ENCODE measurements around the gene RDX. TPM values are rescaled to one million over a fixed set of nuclear protein-coding genes. Genes with fewer than 3 reads are reported as not detected.

RDX gene
- total RNA-seq = 10 to 100 TPM; 17.9 to 20.5 TPM

DNA sequence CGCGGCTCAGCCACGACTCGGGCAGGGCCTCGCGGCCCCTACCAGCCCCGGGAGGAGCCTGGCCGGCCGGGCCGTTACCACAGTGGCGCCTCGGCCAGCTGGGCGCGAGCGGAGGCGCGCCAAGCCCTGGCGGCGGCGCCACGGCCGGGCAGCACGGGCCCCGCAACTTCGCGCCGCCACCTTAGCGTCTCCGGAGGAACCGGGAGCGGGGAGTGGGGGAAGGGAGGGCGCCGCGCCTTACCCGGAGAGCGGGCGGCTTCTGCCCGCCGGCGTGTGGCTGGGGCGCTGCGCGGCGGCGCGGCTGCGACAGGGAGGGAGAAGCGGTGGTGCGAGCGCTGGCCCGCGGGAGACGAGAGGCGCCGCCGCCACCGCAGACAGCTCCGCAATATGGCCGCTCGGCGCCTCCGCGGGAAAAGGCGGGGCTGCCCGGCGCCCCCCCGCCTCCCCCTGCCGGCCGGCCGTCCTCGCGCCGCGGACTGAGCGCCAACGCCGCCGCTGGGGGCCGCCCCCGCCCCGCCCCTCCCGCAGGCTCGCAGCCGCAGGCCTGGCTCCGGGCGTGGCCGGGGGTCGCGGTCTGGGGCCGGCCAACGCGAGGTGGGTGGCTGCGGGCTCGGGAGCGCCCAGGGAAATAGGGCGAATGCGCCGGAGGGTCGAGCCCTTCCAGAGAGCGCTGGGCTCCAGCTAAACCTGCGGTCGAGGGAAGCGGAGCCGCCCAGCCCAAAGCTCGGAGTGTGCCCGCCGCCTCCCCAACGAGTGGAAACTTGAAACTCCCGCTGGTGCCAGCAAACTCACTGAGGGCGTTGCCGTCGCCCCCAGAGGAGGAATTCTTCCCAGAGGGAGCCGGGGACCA is at the start of gene RDX:
Gene RDX, minus strand, starts transcription at position 389 of the 850 bp plus-strand sequence. CDS start 16,922 bp downstream, outside the sequence.
- H3K4me1 ChIP-seq = no peaks in the 10 kb centered on the region
- H3K27ac ChIP-seq = peak within 1 kb of the TSS; percentile 87
- DNase-seq = peak; percentile 54
- TF ChIP-seq, protein P1, sequence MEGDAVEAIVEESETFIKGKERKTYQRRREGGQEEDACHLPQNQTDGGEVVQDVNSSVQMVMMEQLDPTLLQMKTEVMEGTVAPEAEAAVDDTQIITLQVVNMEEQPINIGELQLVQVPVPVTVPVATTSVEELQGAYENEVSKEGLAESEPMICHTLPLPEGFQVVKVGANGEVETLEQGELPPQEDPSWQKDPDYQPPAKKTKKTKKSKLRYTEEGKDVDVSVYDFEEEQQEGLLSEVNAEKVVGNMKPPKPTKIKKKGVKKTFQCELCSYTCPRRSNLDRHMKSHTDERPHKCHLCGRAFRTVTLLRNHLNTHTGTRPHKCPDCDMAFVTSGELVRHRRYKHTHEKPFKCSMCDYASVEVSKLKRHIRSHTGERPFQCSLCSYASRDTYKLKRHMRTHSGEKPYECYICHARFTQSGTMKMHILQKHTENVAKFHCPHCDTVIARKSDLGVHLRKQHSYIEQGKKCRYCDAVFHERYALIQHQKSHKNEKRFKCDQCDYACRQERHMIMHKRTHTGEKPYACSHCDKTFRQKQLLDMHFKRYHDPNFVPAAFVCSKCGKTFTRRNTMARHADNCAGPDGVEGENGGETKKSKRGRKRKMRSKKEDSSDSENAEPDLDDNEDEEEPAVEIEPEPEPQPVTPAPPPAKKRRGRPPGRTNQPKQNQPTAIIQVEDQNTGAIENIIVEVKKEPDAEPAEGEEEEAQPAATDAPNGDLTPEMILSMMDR (IDR thresholded peaks at IDR 0.05) = no peak
- H3K9ac ChIP-seq (ENCODE audit: low read depth in 2 of 2, low read length in 2 of 2) = peak within 1 kb of the TSS; percentile 76 to 90
- intact Hi-C loops (cut with DNase I) = loop anchor here (10.0 kb wide), 1 partner anchor 128 kb away; the partner anchor contains the start of gene FDX1
- H3K9me3 ChIP-seq = no peaks in the 10 kb centered on the region
- peaks cover 14% of the 10 kb centered on the region for H3K27me3 ChIP-seq
- peak within 1 kb of the TSS; percentile 73 for H3K4me3 ChIP-seq
- no peaks in the 10 kb centered on the region for H3K36me3 ChIP-seq

DNA sequence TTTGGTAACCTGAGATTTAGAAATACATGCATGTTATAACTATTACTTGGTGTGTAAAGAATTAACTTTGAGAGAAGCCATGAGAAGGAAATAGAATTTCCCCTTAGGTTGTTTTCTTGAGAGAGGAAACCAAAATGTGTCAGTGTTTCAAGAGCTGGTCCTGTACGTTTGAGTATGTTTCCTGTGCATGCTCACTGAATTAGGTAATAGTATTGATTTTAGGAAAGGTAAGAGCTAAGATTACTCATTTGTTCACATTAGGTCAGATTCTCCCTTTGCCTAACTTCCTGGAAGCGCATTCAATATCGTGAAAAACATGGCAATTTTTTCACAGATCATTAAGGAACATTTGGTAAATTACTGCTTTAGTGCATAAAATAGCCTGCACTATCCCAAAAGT is 49.3 kb upstream of the RDX start:
- Histone ChIP-seq H3K27me3 (no peaks in the 10 kb centered on the region), H3K4me1 (no peaks in the 10 kb centered on the region), H3K9me3 (no peaks in the 10 kb centered on the region), H3K4me3 (no peak overlapping the region), H3K9ac (ENCODE audit: low read depth in 2 of 2, low read length in 2 of 2) (no peak overlapping the region), H3K36me3 (no peaks in the 10 kb centered on the region), H3K27ac (no peak overlapping the region)
- TF ChIP-seq, protein P1 (IDR thresholded peaks at IDR 0.05) = no peak
- intact Hi-C loops (cut with DNase I) = no loop called here
- DNase-seq = no peak

DNA sequence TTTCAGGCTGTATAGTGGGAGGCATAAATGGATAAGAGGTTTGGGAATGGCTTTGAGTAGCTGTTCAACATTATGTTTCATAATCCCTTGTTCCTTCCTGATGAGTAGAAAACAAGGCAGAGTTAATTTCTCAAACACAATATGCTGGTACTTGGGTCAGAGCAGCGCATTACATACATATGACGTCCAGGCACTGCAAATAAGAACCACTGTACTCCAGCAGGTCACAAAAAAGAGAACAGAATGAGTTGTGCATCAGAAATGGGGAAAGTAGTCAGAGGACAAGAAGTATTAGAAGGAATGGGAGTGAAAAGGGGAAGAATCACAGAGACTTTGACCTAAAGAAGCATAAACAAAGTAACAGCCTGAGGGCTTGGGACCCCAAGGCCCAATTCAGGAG is 44.0 kb upstream of the RDX start:
- Histone ChIP-seq H3K4me3 (no peak overlapping the region), H3K4me1 (no peaks in the 10 kb centered on the region), H3K27me3 (no peaks in the 10 kb centered on the region), H3K36me3 (no peaks in the 10 kb centered on the region), H3K27ac (no peak overlapping the region), H3K9me3 (no peaks in the 10 kb centered on the region), H3K9ac (ENCODE audit: low read depth in 2 of 2, low read length in 2 of 2) (no peak overlapping the region)
- TF ChIP-seq, protein P1 (IDR thresholded peaks at IDR 0.05) = no peak
- DNase-seq = no peak
- intact Hi-C loops (cut with DNase I) = no loop called here

DNA sequence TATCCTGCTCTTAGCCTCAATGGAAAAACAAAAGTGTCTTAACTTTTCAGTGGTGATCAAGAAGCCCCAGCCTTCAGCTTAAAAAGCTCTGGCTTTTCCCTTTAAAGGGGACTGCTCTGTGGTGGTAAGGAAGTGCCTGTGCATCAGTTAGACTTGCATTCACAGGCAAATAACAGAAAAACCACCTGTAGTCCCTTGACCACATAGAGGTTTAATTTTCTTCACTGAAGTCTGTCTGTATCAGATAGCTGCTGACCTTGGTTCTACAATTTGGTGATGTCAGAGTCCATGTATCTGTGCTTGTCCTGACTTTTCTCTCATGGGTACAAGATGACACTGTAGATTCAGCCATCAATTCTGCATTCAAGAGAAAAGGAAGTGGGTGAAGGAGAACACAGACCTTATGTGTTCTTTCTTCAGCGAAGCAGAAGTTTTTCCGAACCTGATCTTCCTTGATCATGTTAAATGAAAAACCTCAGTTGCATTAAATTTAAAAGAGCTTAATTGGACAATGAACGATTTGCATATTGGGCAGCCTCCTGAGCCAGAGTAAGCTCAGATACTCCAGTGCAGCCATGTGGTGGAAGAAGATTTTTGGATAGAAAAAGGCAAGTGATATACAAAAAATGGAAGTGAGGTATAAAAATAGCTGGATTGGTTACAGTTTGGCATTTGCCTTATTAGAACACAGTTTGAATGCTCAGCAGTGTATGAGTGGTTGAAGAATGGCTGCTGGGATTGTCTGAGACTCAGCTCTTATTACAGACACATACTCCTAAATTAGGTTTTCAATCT is 43.2 kb upstream of the RDX start:
- Histone ChIP-seq H3K36me3 (no peaks in the 10 kb centered on the region), H3K4me1 (no peaks in the 10 kb centered on the region), H3K27ac (no peak overlapping the region), H3K4me3 (no peak overlapping the region), H3K9me3 (no peaks in the 10 kb centered on the region), H3K9ac (ENCODE audit: low read depth in 2 of 2, low read length in 2 of 2) (no peak overlapping the region), H3K27me3 (no peaks in the 10 kb centered on the region)
- intact Hi-C loops (cut with DNase I) = no loop called here
- no peak for DNase-seq
- TF ChIP-seq, protein P1 (IDR thresholded peaks at IDR 0.05) = no peak

DNA sequence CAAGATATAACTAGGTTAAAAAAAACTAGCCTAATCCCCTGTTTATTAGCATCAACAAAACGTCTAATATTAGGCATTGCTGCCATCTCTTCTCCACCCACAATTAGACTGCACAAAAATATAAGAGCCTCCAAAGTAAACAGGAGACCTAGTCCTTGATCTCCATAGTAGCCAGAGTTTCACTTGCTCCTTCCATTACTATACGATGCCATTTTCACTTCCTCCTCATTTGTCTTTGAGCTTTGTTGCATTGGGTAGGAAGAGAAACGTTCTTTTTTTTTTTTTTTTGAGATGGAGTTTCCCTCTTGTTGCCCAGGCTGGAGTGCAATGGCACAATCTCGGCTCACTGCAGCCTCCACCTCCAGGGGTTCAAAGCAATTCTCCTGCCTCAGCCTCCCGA is 42.3 kb upstream of the RDX start:
- Histone ChIP-seq H3K36me3 (no peaks in the 10 kb centered on the region), H3K4me3 (no peak overlapping the region), H3K27ac (no peak overlapping the region), H3K9me3 (no peaks in the 10 kb centered on the region), H3K27me3 (no peaks in the 10 kb centered on the region), H3K4me1 (no peaks in the 10 kb centered on the region), H3K9ac (ENCODE audit: low read depth in 2 of 2, low read length in 2 of 2) (no peak overlapping the region)
- DNase-seq = no peak
- intact Hi-C loops (cut with DNase I) = no loop called here
- TF ChIP-seq, protein P1 (IDR thresholded peaks at IDR 0.05) = no peak
